Measurements from ENCODE around the gene PAMR1. TPM values are rescaled to one million over a fixed set of nuclear protein-coding genes. Genes with fewer than 3 reads are reported as not detected.

PAMR1 gene
- total RNA-seq, 2 donors from 2014 or later = 0.99 to 3.6 TPM

- 30 to 45% methylated on average over 3 of the region's 3 CpGs for WGBS, 2 donors
- H3K4me3 ChIP-seq = no peak overlapping the region
- peaks cover 0 to 8% of the 10 kb centered on the region in 2 donors for H3K27me3 ChIP-seq
- intact Hi-C loops (cut with DNase I) = no loop called here
- ATAC-seq (no peak), DNase-seq (no peak)
- H3K4me1 ChIP-seq = peaks cover 6% of the 10 kb centered on the region
- TF ChIP-seq, protein P1, sequence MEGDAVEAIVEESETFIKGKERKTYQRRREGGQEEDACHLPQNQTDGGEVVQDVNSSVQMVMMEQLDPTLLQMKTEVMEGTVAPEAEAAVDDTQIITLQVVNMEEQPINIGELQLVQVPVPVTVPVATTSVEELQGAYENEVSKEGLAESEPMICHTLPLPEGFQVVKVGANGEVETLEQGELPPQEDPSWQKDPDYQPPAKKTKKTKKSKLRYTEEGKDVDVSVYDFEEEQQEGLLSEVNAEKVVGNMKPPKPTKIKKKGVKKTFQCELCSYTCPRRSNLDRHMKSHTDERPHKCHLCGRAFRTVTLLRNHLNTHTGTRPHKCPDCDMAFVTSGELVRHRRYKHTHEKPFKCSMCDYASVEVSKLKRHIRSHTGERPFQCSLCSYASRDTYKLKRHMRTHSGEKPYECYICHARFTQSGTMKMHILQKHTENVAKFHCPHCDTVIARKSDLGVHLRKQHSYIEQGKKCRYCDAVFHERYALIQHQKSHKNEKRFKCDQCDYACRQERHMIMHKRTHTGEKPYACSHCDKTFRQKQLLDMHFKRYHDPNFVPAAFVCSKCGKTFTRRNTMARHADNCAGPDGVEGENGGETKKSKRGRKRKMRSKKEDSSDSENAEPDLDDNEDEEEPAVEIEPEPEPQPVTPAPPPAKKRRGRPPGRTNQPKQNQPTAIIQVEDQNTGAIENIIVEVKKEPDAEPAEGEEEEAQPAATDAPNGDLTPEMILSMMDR (IDR thresholded peaks at IDR 0.05) = no peak
- no peak for TF ChIP-seq POLR2A (IDR thresholded peaks at IDR 0.05)
- no peaks in the 10 kb centered on the region for H3K9me3 ChIP-seq
- no peaks in the 10 kb centered on the region for H3K36me3 ChIP-seq (replicated peaks in 1 of 2; ENCODE audit: insufficient read depth in 1 of 2, low read depth in 2 of 2)
- no peak overlapping the region for H3K27ac ChIP-seq
Measured at GRCh38 chr11:35413598-35413997, 111.8 kb downstream of the PAMR1 start.

DNA sequence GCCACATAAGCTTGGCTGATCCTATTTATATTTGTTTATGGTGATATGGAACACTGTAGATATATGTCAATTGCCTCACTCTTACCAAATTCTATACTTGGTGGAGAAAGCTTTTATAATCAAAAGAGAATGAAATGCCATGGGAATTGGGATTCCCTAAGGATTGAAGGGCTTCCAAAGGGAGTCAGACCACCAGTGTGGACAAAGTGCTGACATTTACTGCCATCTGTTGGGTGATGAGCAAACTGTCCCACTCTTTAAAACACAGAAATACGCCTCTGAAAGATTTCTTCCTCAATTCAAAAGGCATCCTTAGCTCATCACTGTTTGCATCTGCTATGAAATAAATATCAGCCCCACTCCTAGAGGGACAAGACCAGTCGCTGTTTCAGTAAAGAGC, 113.1 kb downstream of the PAMR1 start:
- intact Hi-C loops (cut with DNase I) = no loop called here
- DNase-seq (no peak), ATAC-seq (no peak)
- Histone ChIP-seq H3K36me3 (replicated peaks in 1 of 2; ENCODE audit: insufficient read depth in 1 of 2, low read depth in 2 of 2) (no peaks in the 10 kb centered on the region), H3K27me3 (no peaks in the 10 kb centered on the region), H3K4me3 (no peak overlapping the region), H3K4me1 (no peaks in the 10 kb centered on the region), H3K27ac (no peak overlapping the region), H3K9me3 (no peaks in the 10 kb centered on the region)
- 78 to 85% methylated on average over 2 of the region's 2 CpGs for WGBS, 2 donors
- TF ChIP-seq, protein P1 (IDR thresholded peaks at IDR 0.05) = peak in 4 of 7 experiments; percentile 6 to 20 (median 13)
- TF ChIP-seq POLR2A (IDR thresholded peaks at IDR 0.05) = no peak

DNA sequence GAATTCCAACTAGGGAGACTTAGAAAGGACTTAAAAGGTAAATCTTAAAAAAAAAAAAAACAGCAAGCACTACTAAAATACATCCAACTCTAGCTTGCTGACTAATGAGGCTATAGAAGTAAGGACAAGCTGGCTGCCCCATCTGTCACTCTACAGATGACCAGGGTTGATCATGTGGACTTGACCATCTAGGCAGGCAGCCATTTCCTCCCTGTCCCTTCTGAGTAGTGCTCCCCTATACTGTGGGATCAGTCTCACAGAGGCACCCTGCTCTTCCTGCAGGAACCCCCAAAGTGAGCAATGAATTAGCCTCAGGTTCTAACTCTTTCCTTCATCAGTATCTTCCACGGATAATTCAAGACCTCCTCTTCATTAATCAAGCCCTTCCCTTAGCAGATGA, 118.4 kb downstream of the PAMR1 start:
- WGBS, 2 donors = 81 to 84% methylated on average over 1 of the region's 1 CpG

GRCh38 chr11:35404388-35404775, 121.0 kb downstream of the PAMR1 start:
- Histone ChIP-seq H3K4me1 (peaks cover 29% of the 10 kb centered on the region), H3K36me3 (replicated peaks in 1 of 2; ENCODE audit: insufficient read depth in 1 of 2, low read depth in 2 of 2) (no peaks in the 10 kb centered on the region), H3K4me3 (no peak overlapping the region), H3K27ac (peak overlapping the region; percentile 75 to 91 (median 80)), H3K9me3 (no peaks in the 10 kb centered on the region), H3K27me3 (no peaks in the 10 kb centered on the region)
- ATAC-seq (peak; percentile 93), DNase-seq (peak; percentile 86 to 91 (median 90))
- TF ChIP-seq, protein P1 (IDR thresholded peaks at IDR 0.05) = peak; percentile 55 to 94 (median 89)
- peak in 2 of 3 donors; percentile 54 to 74 for TF ChIP-seq POLR2A (IDR thresholded peaks at IDR 0.05)
- intact Hi-C loops (cut with DNase I) = loop anchor here (10.0 kb wide), 2 partner anchors 410 to 480 kb away; no protein-coding TSS in a partner anchor
- 23 to 26% methylated on average over 7 of the region's 7 CpGs for WGBS, 2 donors

More for the DNA sequence above, 118.4 kb downstream of the PAMR1 start:
- H3K27ac ChIP-seq = no peak overlapping the region
- H3K9me3 ChIP-seq = no peaks in the 10 kb centered on the region
- intact Hi-C loops (cut with DNase I) = loop anchor here (10.0 kb wide), 2 partner anchors 412 to 482 kb away; no protein-coding TSS in a partner anchor
- ATAC-seq (no peak), DNase-seq (no peak)
- H3K4me1 ChIP-seq = peaks cover 11% of the 10 kb centered on the region
- TF ChIP-seq POLR2A (IDR thresholded peaks at IDR 0.05) = no peak
- TF ChIP-seq, protein P1 (IDR thresholded peaks at IDR 0.05) = no peak
- no peaks in the 10 kb centered on the region for H3K27me3 ChIP-seq
- no peak overlapping the region for H3K4me3 ChIP-seq
- H3K36me3 ChIP-seq (replicated peaks in 1 of 2; ENCODE audit: insufficient read depth in 1 of 2, low read depth in 2 of 2) = no peaks in the 10 kb centered on the region
